Measurements from ENCODE around the gene ACOT7.

The ACOT7 gene

DNA sequence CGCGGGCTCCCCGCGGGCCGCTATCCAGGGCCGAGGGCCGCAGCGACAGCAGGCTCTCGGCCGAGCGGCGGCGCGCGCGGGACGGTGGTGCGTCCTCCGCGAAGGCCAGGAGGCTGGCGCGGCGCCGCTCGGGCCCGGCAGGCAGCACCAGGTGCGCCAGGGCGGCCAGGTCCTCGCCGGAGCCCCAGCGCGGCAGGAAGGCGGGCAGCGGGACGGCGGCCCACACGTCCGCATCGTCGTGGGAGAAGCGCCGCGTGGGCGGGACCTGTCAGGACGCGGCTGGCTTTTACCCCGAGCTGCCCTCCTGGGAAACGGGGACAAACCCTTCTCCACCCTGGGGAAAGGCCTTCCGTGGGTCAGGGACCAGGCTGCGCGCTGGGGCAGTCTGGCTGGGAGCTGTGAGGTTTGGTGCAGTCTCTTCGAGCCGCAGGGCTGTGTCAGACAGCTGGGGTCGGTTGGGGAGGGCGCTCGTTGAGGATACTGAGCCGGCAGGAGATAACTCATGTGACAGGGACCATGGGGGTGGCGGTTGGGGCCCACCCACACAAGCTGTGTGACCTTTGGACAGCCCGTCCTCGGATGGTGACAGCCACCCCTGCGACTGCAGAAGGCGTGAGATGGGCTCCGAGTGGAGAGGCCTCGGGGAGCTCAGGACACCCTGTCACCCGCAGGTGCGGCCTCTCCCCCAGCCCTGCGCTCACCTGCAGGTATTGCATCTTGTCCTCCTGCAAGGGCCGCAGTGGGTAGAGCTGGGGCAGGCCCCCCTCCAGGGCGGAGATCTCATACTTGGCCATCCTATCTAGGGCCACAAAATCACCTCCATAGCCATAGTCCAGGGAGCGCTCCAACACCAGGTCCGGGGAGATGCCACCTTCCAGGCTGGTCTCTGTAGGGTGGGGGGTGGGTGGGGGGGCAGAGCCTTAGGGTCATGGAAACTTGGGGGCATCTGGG lies 143.6 kb downstream of the ACOT7 start:
- Histone ChIP-seq H3F3A (ENCODE audit: control insufficient read depth, insufficient read depth) (peaks cover 3% of the 10 kb centered on the region; the same call in 1 of the 2 replicates), H3K9me3 (ENCODE audit: control insufficient read depth, insufficient read depth, low read length) (no peaks in the 10 kb centered on the region), H3K27ac (ENCODE audit: low read depth, low read length) (no peak overlapping the region), H3K4me3 (ENCODE audit: low read length) (no peak overlapping the region), H3K27me3 (ENCODE audit: control insufficient read depth, low read length) (peaks cover 14% of the 10 kb centered on the region), H3K79me2 (ENCODE audit: control insufficient read depth, low read length) (no peaks in the 10 kb centered on the region), H4K20me1 (ENCODE audit: control insufficient read depth, insufficient read depth, low read depth, low read length) (peaks cover 6% of the 10 kb centered on the region; the same call in 1 of the 2 replicates), H3K9me2 (replicated peaks; ENCODE audit: control insufficient read depth, low read length) (no peaks in the 10 kb centered on the region), H3K4me1 (ENCODE audit: control insufficient read depth, low read length) (peaks cover 12% of the 10 kb centered on the region; the same call in 1 of the 2 replicates), H3K36me3 (ENCODE audit: control insufficient read depth, low read length) (no peaks in the 10 kb centered on the region), H3K4me2 (ENCODE audit: low read length) (no peak overlapping the region)
- no peak for TF ChIP-seq EZH2phosphoT487 (IDR thresholded peaks at IDR 0.05; ENCODE audit: borderline replicate concordance, low read length)
- TF ChIP-seq, protein P1, sequence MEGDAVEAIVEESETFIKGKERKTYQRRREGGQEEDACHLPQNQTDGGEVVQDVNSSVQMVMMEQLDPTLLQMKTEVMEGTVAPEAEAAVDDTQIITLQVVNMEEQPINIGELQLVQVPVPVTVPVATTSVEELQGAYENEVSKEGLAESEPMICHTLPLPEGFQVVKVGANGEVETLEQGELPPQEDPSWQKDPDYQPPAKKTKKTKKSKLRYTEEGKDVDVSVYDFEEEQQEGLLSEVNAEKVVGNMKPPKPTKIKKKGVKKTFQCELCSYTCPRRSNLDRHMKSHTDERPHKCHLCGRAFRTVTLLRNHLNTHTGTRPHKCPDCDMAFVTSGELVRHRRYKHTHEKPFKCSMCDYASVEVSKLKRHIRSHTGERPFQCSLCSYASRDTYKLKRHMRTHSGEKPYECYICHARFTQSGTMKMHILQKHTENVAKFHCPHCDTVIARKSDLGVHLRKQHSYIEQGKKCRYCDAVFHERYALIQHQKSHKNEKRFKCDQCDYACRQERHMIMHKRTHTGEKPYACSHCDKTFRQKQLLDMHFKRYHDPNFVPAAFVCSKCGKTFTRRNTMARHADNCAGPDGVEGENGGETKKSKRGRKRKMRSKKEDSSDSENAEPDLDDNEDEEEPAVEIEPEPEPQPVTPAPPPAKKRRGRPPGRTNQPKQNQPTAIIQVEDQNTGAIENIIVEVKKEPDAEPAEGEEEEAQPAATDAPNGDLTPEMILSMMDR (IDR thresholded peaks at IDR 0.05; ENCODE audit: low read depth, low read length, poor library complexity, severe bottlenecking) = no peak

DNA sequence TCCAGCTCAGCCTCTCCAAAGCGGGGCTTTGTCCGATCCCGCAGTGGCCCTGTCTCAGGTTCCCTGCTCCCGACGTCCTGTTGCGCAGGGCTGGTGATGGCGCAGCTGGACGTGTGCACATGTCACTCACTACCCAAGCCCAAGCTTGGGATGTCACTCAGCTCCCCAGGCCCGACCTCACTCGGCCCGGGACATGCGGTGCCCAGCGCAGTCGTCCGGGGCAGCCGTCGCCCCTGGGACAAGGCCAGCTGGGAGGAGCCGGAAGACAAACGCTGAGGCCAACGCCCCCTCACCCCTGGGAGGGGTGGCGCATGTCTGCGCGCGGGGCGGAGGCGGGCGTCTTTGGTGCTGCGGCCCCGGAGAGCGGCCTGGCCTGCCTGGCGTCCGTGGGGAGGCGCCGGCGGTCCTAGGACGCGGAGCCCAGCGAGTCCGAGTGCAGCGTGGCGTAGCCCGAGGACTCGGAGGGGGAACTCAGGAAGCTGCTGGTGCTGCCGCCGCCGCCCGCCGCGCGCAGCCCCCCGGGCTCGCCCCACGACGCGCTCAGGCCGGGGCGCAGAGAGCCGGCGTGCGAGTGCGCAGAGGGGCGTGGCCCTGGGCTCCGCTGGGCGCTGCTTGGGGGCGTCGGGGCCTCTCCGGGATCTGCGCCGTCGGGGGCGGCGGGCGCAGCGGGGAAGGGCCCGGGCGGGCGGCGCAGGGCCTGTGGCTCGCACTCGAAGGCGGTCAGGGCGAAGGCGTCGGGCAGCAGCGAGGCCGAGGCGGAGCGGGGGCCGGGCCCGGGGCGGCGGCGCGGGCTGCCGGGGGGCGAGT lies 144.4 kb downstream of the ACOT7 start:
- Histone ChIP-seq H3K27me3 (ENCODE audit: control insufficient read depth, low read length) (peaks cover 20% of the 10 kb centered on the region), H4K20me1 (ENCODE audit: control insufficient read depth, insufficient read depth, low read depth, low read length) (peaks cover 6% of the 10 kb centered on the region; the same call in 1 of the 2 replicates), H3K79me2 (ENCODE audit: control insufficient read depth, low read length) (no peaks in the 10 kb centered on the region), H3K27ac (ENCODE audit: low read depth, low read length) (no peak overlapping the region), H3K4me3 (ENCODE audit: low read length) (no peak overlapping the region), H3K4me2 (ENCODE audit: low read length) (no peak overlapping the region), H3K9me2 (replicated peaks; ENCODE audit: control insufficient read depth, low read length) (no peaks in the 10 kb centered on the region), H3K4me1 (ENCODE audit: control insufficient read depth, low read length) (peaks cover 12% of the 10 kb centered on the region; the same call in 1 of the 2 replicates), H3K9me3 (ENCODE audit: control insufficient read depth, insufficient read depth, low read length) (no peaks in the 10 kb centered on the region), H3K36me3 (ENCODE audit: control insufficient read depth, low read length) (no peaks in the 10 kb centered on the region), H3F3A (ENCODE audit: control insufficient read depth, insufficient read depth) (peaks cover 3% of the 10 kb centered on the region; the same call in 1 of the 2 replicates)
- TF ChIP-seq EZH2phosphoT487 (IDR thresholded peaks at IDR 0.05; ENCODE audit: borderline replicate concordance, low read length) = no peak
- TF ChIP-seq, protein P1 (IDR thresholded peaks at IDR 0.05; ENCODE audit: low read depth, low read length, poor library complexity, severe bottlenecking) = no peak

DNA sequence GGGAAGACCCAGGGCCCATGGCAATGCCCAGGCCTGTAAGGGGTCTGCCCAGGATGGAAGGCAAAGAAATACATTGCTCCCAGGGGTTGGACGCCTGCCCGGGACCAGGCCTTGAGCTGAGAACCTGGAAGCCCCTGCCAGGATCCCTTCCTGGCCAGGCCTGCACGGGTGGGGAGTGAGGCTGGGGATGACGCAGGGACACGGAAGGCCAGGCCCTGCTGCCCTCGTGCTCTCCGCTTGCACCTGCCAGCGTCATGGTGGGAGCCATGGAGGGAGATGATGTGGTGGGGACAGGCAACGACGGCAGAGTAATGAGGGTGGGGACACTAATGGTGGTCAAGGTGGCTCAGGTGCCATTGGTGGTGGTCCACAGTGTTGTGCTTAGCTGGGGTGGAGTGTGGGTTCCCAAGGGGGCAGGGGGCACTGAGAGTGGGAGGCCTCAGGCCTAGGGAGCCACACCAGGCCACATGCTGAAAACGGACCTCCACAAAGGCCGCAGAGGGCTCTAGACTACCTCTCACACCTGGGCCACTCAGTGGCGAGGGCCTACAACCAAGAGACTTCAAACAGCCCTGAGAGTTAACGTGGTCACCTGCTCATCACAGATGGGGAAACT lies 145.3 kb downstream of the ACOT7 start:
- Histone ChIP-seq H3K9me2 (replicated peaks; ENCODE audit: control insufficient read depth, low read length) (no peaks in the 10 kb centered on the region), H3K4me1 (ENCODE audit: control insufficient read depth, low read length) (peaks cover 12% of the 10 kb centered on the region; the same call in 1 of the 2 replicates), H3K27ac (ENCODE audit: low read depth, low read length) (no peak overlapping the region), H3K36me3 (ENCODE audit: control insufficient read depth, low read length) (no peaks in the 10 kb centered on the region), H3K79me2 (ENCODE audit: control insufficient read depth, low read length) (no peaks in the 10 kb centered on the region), H3K4me2 (ENCODE audit: low read length) (no peak overlapping the region), H3F3A (ENCODE audit: control insufficient read depth, insufficient read depth) (peaks cover 3% of the 10 kb centered on the region; the same call in 1 of the 2 replicates), H4K20me1 (ENCODE audit: control insufficient read depth, insufficient read depth, low read depth, low read length) (peaks cover 6% of the 10 kb centered on the region; the same call in 1 of the 2 replicates), H3K27me3 (ENCODE audit: control insufficient read depth, low read length) (peaks cover 29% of the 10 kb centered on the region), H3K4me3 (ENCODE audit: low read length) (no peak overlapping the region), H3K9me3 (ENCODE audit: control insufficient read depth, insufficient read depth, low read length) (no peaks in the 10 kb centered on the region)
- TF ChIP-seq, protein P1 (IDR thresholded peaks at IDR 0.05; ENCODE audit: low read depth, low read length, poor library complexity, severe bottlenecking) = no peak
